Breast epithelium (tissue), 4 donors: ENCODE measurements around the gene CDYL. TPM values are rescaled to one million over a fixed set of nuclear protein-coding genes. Genes with fewer than 3 reads are reported as not detected.

Experiments
- DNase-seq, 2 donors: peaks; one replicate each; pipeline ENCODE4 v3.0.0-alpha.2; 2019; ENCODE audit warnings: low spot score in 2 of 2
- H3K27ac ChIP-seq, 2 donors: fragments of 200-600 bp; sonication (generic) in 1 of 2; one replicate each; pipeline ENCODE4 v1.5.1; 2016 to 2019; ENCODE audit warnings: mild to moderate bottlenecking in 1 of 2
- H3K27me3 ChIP-seq, 2 donors: fragments of 200-600 bp; sonication (generic) in 1 of 2; one replicate each; pipeline versions ENCODE4 v1.5.1 to v1.6.0; 2017 to 2019; ENCODE audit warnings: control low read depth in 1 of 2, mild to moderate bottlenecking in 1 of 2
- H3K36me3 ChIP-seq: fragments of 200-600 bp; one replicate; pipeline ENCODE4 v1.5.1; 2019
- H3K4me1 ChIP-seq, 2 donors: fragments of 200-600 bp; sonication (generic); one replicate each; pipeline ENCODE4 v1.5.1; 2016 to 2019; ENCODE audit warnings: control low read depth in 1 of 2
- H3K4me3 ChIP-seq, 3 donors: fragments of 200-600 bp; sonication (generic); 1 replicate in 2 of 3; 2 replicates in 1 of 3; pipeline ENCODE4 v1.5.1; 2016 to 2019; ENCODE audit warnings: mild to moderate bottlenecking in 3 of 3, moderate library complexity in 2 of 3
- H3K9me3 ChIP-seq, 2 donors: fragments of 200-600 bp; sonication (generic) in 1 of 2; one replicate each; pipeline ENCODE4 v1.5.1; 2016 to 2019; ENCODE audit warnings: control low read depth in 1 of 2
- POLR2A ChIP-seq: fragments of 450-650 bp; IDR thresholded peaks from one replicate; pipeline ENCODE4 v1.6.1; 2016; ENCODE audit warnings: antibody characterized with exemption, mild to moderate bottlenecking, moderate library complexity
- POLR2AphosphoS5 ChIP-seq, 3 donors: sonication (generic); formaldehyde crosslinking; IDR thresholded peaks; one replicate each; pipeline ENCODE4 v1.6.1; 2017; ENCODE audit warnings: antibody characterized with exemption in 3 of 3
- intact Hi-C: fragments of 100-400 bp; cut with DNase I; formaldehyde crosslinking; loops from one replicate; pipeline ENCODE4 v1.15.1; 2023; ENCODE audit warnings: low total_unique reads
- total RNA-seq, 3 donors: library from RNA; depleted of rRNA; stranded (reverse); fragments of >200 nt; gene quantifications; one replicate each; pipeline ENCODE4 v1.1.0, GENCODE V29; 2016
- TF ChIP-seq, protein P1 (sequence below), 3 donors: fragments of 450-650 bp; IDR thresholded peaks; one replicate each; pipeline ENCODE4 v1.5.1; 2016 to 2017; ENCODE audit warnings: antibody characterized with exemption in 3 of 3, mild to moderate bottlenecking in 3 of 3, moderate library complexity in 3 of 3

Gene CDYL
- total RNA-seq, 3 donors from 2014 or later = 32.9 to 58.0 (median 40.0) TPM

DNA sequence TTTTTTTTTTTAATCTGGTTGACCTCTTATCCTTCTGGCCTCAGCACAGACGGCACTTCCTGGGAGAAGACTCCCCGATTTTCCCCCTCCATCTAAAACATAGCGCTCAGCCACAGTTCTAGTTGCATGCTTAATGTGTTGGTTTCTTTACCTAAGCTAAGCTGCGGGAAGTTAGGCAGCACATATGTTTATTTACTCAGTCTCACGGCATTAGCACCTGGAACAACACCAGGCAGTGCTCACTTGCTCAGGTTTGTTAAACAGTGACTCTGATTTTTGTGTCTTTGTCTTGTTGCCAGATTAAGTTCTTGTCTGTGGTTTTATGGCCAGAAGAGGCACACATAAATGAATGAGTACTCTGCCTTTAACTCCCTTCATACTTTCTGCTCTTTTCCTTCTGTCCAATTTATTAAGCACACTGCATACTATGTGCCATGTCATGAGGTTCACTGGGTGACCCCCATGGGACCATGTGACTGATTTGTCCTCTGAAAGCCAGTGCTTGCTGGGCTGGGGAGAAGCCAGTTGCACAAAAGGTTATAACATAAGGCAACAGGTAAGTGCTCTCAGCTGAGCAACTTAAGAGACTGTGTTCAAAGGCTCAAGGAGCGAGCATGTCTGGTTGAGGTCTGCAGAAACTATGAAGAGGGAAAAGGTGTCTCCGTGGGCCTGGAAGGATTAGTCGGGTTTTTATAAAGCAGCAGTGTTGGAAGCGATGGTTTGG, 134.0 kb downstream of the CDYL start:
- Histone ChIP-seq H3K4me1 (no peaks in the 10 kb centered on the region), H3K9me3 (no peaks in the 10 kb centered on the region), H3K27ac (no peak overlapping the region), H3K36me3 (no peaks in the 10 kb centered on the region), H3K27me3 (no peaks in the 10 kb centered on the region), H3K4me3 (no peak overlapping the region)
- intact Hi-C loops = no loop called here
- no peak for DNase-seq
- no peak for TF ChIP-seq POLR2AphosphoS5 (IDR thresholded peaks at IDR 0.05)
- TF ChIP-seq POLR2A = no peak
- TF ChIP-seq, protein P1, sequence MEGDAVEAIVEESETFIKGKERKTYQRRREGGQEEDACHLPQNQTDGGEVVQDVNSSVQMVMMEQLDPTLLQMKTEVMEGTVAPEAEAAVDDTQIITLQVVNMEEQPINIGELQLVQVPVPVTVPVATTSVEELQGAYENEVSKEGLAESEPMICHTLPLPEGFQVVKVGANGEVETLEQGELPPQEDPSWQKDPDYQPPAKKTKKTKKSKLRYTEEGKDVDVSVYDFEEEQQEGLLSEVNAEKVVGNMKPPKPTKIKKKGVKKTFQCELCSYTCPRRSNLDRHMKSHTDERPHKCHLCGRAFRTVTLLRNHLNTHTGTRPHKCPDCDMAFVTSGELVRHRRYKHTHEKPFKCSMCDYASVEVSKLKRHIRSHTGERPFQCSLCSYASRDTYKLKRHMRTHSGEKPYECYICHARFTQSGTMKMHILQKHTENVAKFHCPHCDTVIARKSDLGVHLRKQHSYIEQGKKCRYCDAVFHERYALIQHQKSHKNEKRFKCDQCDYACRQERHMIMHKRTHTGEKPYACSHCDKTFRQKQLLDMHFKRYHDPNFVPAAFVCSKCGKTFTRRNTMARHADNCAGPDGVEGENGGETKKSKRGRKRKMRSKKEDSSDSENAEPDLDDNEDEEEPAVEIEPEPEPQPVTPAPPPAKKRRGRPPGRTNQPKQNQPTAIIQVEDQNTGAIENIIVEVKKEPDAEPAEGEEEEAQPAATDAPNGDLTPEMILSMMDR (IDR thresholded peaks at IDR 0.05) = no peak

DNA sequence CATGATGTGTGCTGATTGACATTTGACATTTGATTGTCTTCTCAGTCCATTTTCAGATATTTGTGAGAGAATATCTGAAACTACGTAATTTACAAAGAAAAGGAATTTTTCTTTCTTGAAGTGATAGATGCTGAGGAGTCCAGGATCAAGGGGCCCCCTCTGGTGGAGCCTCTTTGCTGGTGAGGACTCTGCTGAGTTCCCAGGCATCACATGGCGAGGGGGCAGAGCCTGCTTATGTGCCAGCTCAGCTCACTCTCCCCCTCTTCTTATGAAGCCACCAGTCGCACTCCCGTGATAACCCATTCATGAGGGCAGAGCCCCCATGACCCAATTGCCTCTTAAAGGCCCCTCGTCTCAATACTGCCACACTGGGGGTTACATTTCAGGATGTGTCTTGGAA, 136.4 kb downstream of the CDYL start:
- Histone ChIP-seq H3K9me3 (no peaks in the 10 kb centered on the region), H3K27me3 (no peaks in the 10 kb centered on the region), H3K4me3 (no peak overlapping the region), H3K36me3 (no peaks in the 10 kb centered on the region), H3K27ac (no peak overlapping the region), H3K4me1 (no peaks in the 10 kb centered on the region)
- TF ChIP-seq, protein P1 (IDR thresholded peaks at IDR 0.05) = no peak
- no peak for DNase-seq
- intact Hi-C loops = no loop called here

DNA sequence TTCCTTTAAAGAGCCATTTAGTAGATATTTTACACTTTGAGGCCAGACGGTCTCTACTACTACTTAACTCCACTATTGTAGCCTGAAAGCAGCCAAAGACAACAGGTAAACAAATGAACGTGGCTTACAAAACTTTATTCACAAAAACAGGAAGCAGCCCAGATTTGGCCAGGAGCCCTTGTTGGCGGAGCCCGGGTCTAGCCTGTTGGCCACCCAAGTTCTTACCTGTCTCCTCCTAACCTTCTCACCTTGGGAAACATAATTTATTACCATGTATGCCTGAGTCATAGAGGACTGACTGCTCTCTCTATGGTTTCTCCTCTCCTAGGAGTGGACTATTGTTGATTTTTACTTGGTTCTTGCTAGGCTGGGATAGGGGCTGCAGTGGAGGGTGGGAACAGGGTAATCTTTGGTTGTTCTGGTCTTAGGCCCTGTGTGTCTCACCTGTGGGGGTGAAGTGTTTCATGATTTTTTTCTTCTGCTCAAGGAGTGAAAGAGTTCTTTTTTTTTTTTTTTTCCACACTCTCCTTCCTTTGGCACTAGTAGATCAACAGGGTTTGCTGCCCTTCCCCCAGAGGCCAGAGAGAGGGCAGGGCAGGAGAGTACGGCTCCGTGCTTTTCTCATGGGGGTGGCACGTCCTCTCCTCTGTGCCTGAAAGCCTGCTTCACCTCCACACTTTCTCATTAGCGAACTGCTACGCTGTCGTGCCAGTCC, 137.7 kb downstream of the CDYL start:
- Histone ChIP-seq H3K27me3 (no peaks in the 10 kb centered on the region), H3K27ac (peak overlapping the region in 1 of 2 donors; percentile 27), H3K4me1 (no peaks in the 10 kb centered on the region), H3K36me3 (no peaks in the 10 kb centered on the region), H3K9me3 (no peaks in the 10 kb centered on the region), H3K4me3 (no peak overlapping the region)
- DNase-seq = no peak
- intact Hi-C loops = no loop called here
- no peak for TF ChIP-seq POLR2AphosphoS5 (IDR thresholded peaks at IDR 0.05)
- TF ChIP-seq POLR2A = no peak
- TF ChIP-seq, protein P1 (IDR thresholded peaks at IDR 0.05) = no peak

DNA sequence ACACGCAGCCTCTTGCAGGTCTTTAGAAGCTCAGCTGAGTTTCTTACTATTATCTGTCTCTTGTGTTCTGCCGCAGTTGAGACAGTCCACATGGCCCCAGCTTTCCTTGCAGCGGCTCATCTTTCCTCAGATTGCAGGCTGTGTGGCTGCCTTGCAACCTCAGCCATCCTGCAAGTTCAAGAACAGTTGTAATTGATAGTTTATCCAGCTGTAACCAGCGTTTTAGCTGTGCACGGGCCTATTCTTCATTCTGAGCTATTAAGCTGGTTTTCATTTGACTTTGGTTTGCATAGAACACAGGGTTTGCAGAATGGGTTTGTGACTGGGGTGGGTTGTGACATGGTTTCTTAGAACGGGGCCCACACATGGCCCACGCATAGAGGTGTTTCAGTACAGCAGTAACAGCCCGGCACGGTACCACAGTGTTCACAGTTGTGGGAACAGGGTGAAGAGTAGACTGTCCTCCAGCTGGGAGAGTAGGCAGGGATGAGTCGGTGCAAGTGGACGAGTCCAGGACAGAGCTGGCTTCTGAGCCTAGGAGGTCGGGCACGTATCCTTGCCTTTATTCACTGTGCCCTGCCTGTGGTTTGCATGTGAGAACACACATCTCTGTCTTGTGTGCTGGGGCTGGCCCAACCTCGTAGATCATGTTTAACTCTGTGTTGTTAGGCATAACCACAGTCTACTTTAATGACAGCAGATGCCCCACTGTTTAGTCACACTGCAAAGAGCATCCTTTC, 138.4 kb downstream of the CDYL start:
- Histone ChIP-seq H3K9me3 (no peaks in the 10 kb centered on the region), H3K4me1 (no peaks in the 10 kb centered on the region), H3K27me3 (no peaks in the 10 kb centered on the region), H3K4me3 (no peak overlapping the region), H3K27ac (no peak overlapping the region), H3K36me3 (no peaks in the 10 kb centered on the region)
- intact Hi-C loops = loop anchor here (5.0 kb wide), 1 partner anchor 877 kb away; no protein-coding TSS in a partner anchor
- no peak for DNase-seq
- TF ChIP-seq, protein P1 (IDR thresholded peaks at IDR 0.05) = no peak
- TF ChIP-seq POLR2AphosphoS5 (IDR thresholded peaks at IDR 0.05) (no peak), POLR2A (no peak)
